H9 (cell line): Measurements from ENCODE around the gene TM4SF5. TPM values are rescaled to one million over a fixed set of nuclear protein-coding genes. Genes with fewer than 3 reads are reported as not detected.

Source experiments
- DNase-seq: peaks from one replicate; pipeline ENCODE4 v3.0.0-alpha.2; 2017
- H2AFZ ChIP-seq: one replicate; pipeline ENCODE4 v1.6.1; 2013; ENCODE audit warnings: mild to moderate bottlenecking, low read length, control low read depth, moderate library complexity
- H2AK5ac ChIP-seq: 2 replicates; pipeline ENCODE4 v1.6.1; 2013; ENCODE audit warnings: low read length, control low read depth, mixed read lengths; ENCODE audit not compliant: insufficient read length
- H2BK120ac ChIP-seq: one replicate; pipeline ENCODE4 v1.6.1; 2013; ENCODE audit warnings: low read depth, mild to moderate bottlenecking, low read length, control low read depth, inconsistent platforms; ENCODE audit not compliant: poor library complexity, severe bottlenecking
- H2BK12ac ChIP-seq: 2 replicates; pipeline ENCODE4 v1.6.1; 2013; ENCODE audit warnings: low read length, control low read depth, mixed read lengths, low read depth; ENCODE audit not compliant: insufficient read length
- H2BK15ac ChIP-seq: 2 replicates; pipeline ENCODE4 v1.6.1; 2013; ENCODE audit warnings: low read depth, low read length, control low read depth
- H2BK20ac ChIP-seq: one replicate; pipeline ENCODE4 v1.6.1; 2013; ENCODE audit warnings: low read depth, mild to moderate bottlenecking, low read length, control low read depth, inconsistent platforms; ENCODE audit not compliant: poor library complexity, severe bottlenecking
- H2BK5ac ChIP-seq: 2 replicates; pipeline ENCODE4 v1.6.1; 2013; ENCODE audit warnings: low read length, control low read depth, mixed read lengths; ENCODE audit not compliant: insufficient read length
- H3K14ac ChIP-seq: 2 replicates; pipeline ENCODE4 v1.6.1; 2013; ENCODE audit warnings: low read length, control low read depth; ENCODE audit not compliant: insufficient read depth
- H3K18ac ChIP-seq: 2 replicates; pipeline ENCODE4 v1.6.1; 2013; ENCODE audit warnings: low read depth, mild to moderate bottlenecking, mixed read lengths, low read length, control low read depth; ENCODE audit not compliant: insufficient read length
- H3K23ac ChIP-seq: 2 replicates; pipeline ENCODE4 v1.6.1; 2013; ENCODE audit warnings: low read length, control low read depth, mixed read lengths, low read depth; ENCODE audit not compliant: insufficient read length
- H3K23me2 ChIP-seq: 2 replicates; pipeline ENCODE4 v1.6.1; 2013; ENCODE audit warnings: low read depth, mild to moderate bottlenecking, mixed read lengths, low read length, control low read depth; ENCODE audit not compliant: insufficient read length, poor library complexity, severe bottlenecking
- H3K27ac ChIP-seq: 2 replicates; pipeline ENCODE4 v1.5.1; 2013; ENCODE audit warnings: low read length, control low read depth, mixed read lengths, low read depth; ENCODE audit not compliant: insufficient read length
- H3K27me3 ChIP-seq: 2 replicates; pipeline ENCODE4 v1.6.1; 2013; ENCODE audit warnings: low read length, control low read depth, inconsistent platforms; ENCODE audit not compliant: insufficient read depth
- H3K4ac ChIP-seq: 2 replicates; pipeline ENCODE4 v1.6.1; 2013; ENCODE audit warnings: low read depth, mild to moderate bottlenecking, control low read depth, inconsistent platforms, low read length, moderate library complexity
- H3K4me1 ChIP-seq: 2 replicates; pipeline ENCODE4 v1.6.1; 2013; ENCODE audit warnings: low read length, control low read depth, inconsistent platforms; ENCODE audit not compliant: insufficient read depth
- H3K4me2 ChIP-seq: 2 replicates; pipeline ENCODE4 v1.6.1; 2013; ENCODE audit warnings: low read length, control low read depth, mixed read lengths; ENCODE audit not compliant: insufficient read length, insufficient read depth
- H3K56ac ChIP-seq: 2 replicates; pipeline ENCODE4 v1.6.1; 2013; ENCODE audit warnings: low read depth, mild to moderate bottlenecking, mixed read lengths, low read length, control low read depth; ENCODE audit not compliant: insufficient read length
- H3K79me1 ChIP-seq: 2 replicates; pipeline ENCODE4 v1.6.1; 2013; ENCODE audit warnings: low read depth, mild to moderate bottlenecking, moderate library complexity, low read length, control low read depth, inconsistent platforms; ENCODE audit not compliant: insufficient read depth, poor library complexity, severe bottlenecking
- H3K79me2 ChIP-seq: 2 replicates; pipeline ENCODE4 v1.6.1; 2013; ENCODE audit warnings: low read length, control low read depth, inconsistent platforms; ENCODE audit not compliant: insufficient read depth
- H3K9ac ChIP-seq: 2 replicates; pipeline ENCODE4 v1.6.1; 2013; ENCODE audit warnings: low read length, control low read depth, mixed read lengths; ENCODE audit not compliant: insufficient read length; ENCODE audit errors: extremely low read depth
- H3K9me3 ChIP-seq: one replicate; pipeline ENCODE4 v1.6.1; 2013; ENCODE audit warnings: low read depth, low read length, inconsistent platforms; ENCODE audit not compliant: control insufficient read depth
- H3T11ph ChIP-seq: one replicate; pipeline ENCODE4 v1.6.1; 2013; ENCODE audit warnings: mild to moderate bottlenecking, low read length, control low read depth, inconsistent platforms
- H4K20me1 ChIP-seq: one replicate; pipeline ENCODE4 v1.6.1; 2013; ENCODE audit not compliant: control insufficient read depth, insufficient read length, insufficient read depth
- H4K5ac ChIP-seq: 2 replicates; pipeline ENCODE4 v1.6.1; 2013; ENCODE audit warnings: low read depth, mild to moderate bottlenecking, mixed read lengths, low read length, control low read depth; ENCODE audit not compliant: insufficient read length
- H4K8ac ChIP-seq: replicated peaks from 2 replicates; pipeline ENCODE4 v1.6.1; 2013; ENCODE audit warnings: low read length, control low read depth, mixed read lengths, low read depth; ENCODE audit not compliant: insufficient read length
- H4K91ac ChIP-seq: 2 replicates; pipeline ENCODE4 v1.6.1; 2013; ENCODE audit warnings: low read depth, mild to moderate bottlenecking, moderate library complexity, mixed read lengths, low read length, control low read depth; ENCODE audit not compliant: insufficient read length
- H3K27ac Mint-ChIP-seq, 3 experiments: 2 replicates in 2 of 3; 3 replicates in 1 of 3; pipeline ENCODE4 v1.8.0; 2020 to 2021; ENCODE audit warnings: mixed read lengths in 3 of 3, mild to moderate bottlenecking in 1 of 3, moderate library complexity in 1 of 3
- H3K27me3 Mint-ChIP-seq: 2 replicates; pipeline ENCODE4 v1.8.0; 2021; ENCODE audit warnings: low read depth, mild to moderate bottlenecking, moderate library complexity, mixed read lengths
- H3K36me3 Mint-ChIP-seq, 3 experiments: 2 replicates in 2 of 3; 3 replicates in 1 of 3; pipeline ENCODE4 v1.8.0; 2020 to 2021; ENCODE audit warnings: low read depth in 3 of 3, mixed read lengths in 3 of 3; ENCODE audit not compliant: insufficient read depth in 1 of 3
- H3K4me1 Mint-ChIP-seq, 2 experiments: 2 replicates each; pipeline ENCODE4 v1.8.0; 2020; ENCODE audit warnings: mixed read lengths in 2 of 2
- H3K4me3 Mint-ChIP-seq, 2 experiments: 2 replicates in 1 of 2; 3 replicates in 1 of 2; pipeline ENCODE4 v1.8.0; 2020 to 2021; ENCODE audit warnings: mild to moderate bottlenecking in 2 of 2, mixed read lengths in 2 of 2, moderate library complexity in 1 of 2
- H3K9me3 Mint-ChIP-seq, 2 experiments: 2 replicates in 1 of 2; 3 replicates in 1 of 2; pipeline ENCODE4 v1.8.0; 2020; ENCODE audit warnings: mild to moderate bottlenecking in 2 of 2, mixed read lengths in 2 of 2, moderate library complexity in 1 of 2
- WGBS: extraction: QIAGEN DNeasy Blood & Tissue Kit; methylation state at CpG from one replicate; pipeline ENCODE4 v1.1.7; 2013; ENCODE audit warnings: missing lambda C conversion rate, low lambda C conversion rate, mixed read lengths; ENCODE audit not compliant: insufficient read length; ENCODE audit errors: extremely low coverage; 5-methylcytosine and 5-hydroxymethylcytosine counted together
- total RNA-seq: library from RNA; stranded (reverse); gene quantifications from 2 replicates; pipeline ENCODE4 v1.2.1, GENCODE V29; 2021
- TF ChIP-seq, protein P1 (sequence below): fragments of 200-600 bp; sonication (generic); conservative IDR thresholded peaks from 3 replicates; pipeline ENCODE4 v1.8.0; 2021; ENCODE audit warnings: antibody characterized with exemption, mild to moderate bottlenecking

The TM4SF5 gene
- total RNA-seq, 1 experiment from 2014 or later: not detected

- H3K4me2 ChIP-seq: no peak overlapping the region
- H2BK15ac ChIP-seq: no peak overlapping the region
- H2BK5ac ChIP-seq: no peak overlapping the region
- no peak overlapping the region for H4K91ac ChIP-seq
- H3K79me1 ChIP-seq: no peaks in the 10 kb centered on the region
- Mint-ChIP-seq H3K27me3 (peaks cover 7% of the 10 kb centered on the region), H3K36me3 (no peaks in the 10 kb centered on the region), H3K4me1 (no peaks in the 10 kb centered on the region), H3K4me3 (no peak overlapping the region), H3K9me3 (no peaks in the 10 kb centered on the region), H3K27ac (no peak overlapping the region)
- no peak overlapping the region for H3K9ac ChIP-seq
- no peak overlapping the region for H2BK12ac ChIP-seq
- H3K18ac ChIP-seq: no peak overlapping the region
- H2BK120ac ChIP-seq: no peak overlapping the region
- H3K27me3 ChIP-seq: no peaks in the 10 kb centered on the region
- H3K4me1 ChIP-seq: no peaks in the 10 kb centered on the region
- H4K20me1 ChIP-seq: no peaks in the 10 kb centered on the region
- no peak overlapping the region for H4K5ac ChIP-seq
- H4K8ac ChIP-seq: no peak overlapping the region
- H3K27ac ChIP-seq: no peak overlapping the region
- H3K4ac ChIP-seq: no peak overlapping the region
- H3T11ph ChIP-seq: no peak overlapping the region
- H3K79me2 ChIP-seq: no peaks in the 10 kb centered on the region
- no peak overlapping the region for H3K23ac ChIP-seq
- H3K9me3 ChIP-seq: no peaks in the 10 kb centered on the region
- DNase-seq: no peak
- WGBS: no CpG with 5 or more reads among the region's 3 CpGs
- TF ChIP-seq, protein P1, sequence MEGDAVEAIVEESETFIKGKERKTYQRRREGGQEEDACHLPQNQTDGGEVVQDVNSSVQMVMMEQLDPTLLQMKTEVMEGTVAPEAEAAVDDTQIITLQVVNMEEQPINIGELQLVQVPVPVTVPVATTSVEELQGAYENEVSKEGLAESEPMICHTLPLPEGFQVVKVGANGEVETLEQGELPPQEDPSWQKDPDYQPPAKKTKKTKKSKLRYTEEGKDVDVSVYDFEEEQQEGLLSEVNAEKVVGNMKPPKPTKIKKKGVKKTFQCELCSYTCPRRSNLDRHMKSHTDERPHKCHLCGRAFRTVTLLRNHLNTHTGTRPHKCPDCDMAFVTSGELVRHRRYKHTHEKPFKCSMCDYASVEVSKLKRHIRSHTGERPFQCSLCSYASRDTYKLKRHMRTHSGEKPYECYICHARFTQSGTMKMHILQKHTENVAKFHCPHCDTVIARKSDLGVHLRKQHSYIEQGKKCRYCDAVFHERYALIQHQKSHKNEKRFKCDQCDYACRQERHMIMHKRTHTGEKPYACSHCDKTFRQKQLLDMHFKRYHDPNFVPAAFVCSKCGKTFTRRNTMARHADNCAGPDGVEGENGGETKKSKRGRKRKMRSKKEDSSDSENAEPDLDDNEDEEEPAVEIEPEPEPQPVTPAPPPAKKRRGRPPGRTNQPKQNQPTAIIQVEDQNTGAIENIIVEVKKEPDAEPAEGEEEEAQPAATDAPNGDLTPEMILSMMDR: no peak
- H2AFZ ChIP-seq: no peak overlapping the region
- no peak overlapping the region for H3K56ac ChIP-seq
- H2AK5ac ChIP-seq: no peak overlapping the region
- H2BK20ac ChIP-seq: no peak overlapping the region
- H3K23me2 ChIP-seq: no peaks in the 10 kb centered on the region
- no peak overlapping the region for H3K14ac ChIP-seq
Observed at GRCh38 chr17:4764595-4764994, 7.1 kb upstream of the TM4SF5 start.
